PC-9 (cell line): ENCODE data around the gene FBXO36.

Experiments
- EZH2 ChIP-seq: fragments of 200-600 bp; sonication (generic); IDR thresholded peaks from 2 replicates; pipeline ENCODE4 v1.8.0; 2017; ENCODE audit warnings: antibody characterized with exemption, low read depth
- TF ChIP-seq, protein P1 (sequence below): fragments of 200-600 bp; sonication (generic); conservative IDR thresholded peaks from 2 replicates; pipeline ENCODE4 v1.6.1; 2017; ENCODE audit warnings: mixed run types, antibody characterized with exemption, mild to moderate bottlenecking, moderate library complexity

DNA sequence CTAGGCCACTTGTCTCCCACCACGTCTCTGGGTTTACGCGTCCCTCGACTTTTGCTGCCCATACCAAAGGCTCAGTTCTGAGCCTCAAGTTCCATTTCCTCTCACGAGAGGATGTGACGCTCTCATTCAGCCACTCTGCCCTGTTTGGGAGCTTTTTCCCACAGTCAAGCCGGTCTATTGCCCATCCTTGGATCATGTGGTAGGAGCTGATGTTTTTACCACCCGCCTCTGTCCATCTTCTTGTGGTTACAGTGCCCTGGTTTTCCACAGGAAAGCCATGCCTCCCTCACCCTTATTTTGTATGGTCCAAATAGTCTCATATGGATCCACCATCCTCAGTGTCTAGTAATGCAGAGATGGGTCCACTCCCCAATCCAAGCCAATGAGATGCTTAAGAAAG lies 20.4 kb downstream of the FBXO36 start:
- TF ChIP-seq, protein P1, sequence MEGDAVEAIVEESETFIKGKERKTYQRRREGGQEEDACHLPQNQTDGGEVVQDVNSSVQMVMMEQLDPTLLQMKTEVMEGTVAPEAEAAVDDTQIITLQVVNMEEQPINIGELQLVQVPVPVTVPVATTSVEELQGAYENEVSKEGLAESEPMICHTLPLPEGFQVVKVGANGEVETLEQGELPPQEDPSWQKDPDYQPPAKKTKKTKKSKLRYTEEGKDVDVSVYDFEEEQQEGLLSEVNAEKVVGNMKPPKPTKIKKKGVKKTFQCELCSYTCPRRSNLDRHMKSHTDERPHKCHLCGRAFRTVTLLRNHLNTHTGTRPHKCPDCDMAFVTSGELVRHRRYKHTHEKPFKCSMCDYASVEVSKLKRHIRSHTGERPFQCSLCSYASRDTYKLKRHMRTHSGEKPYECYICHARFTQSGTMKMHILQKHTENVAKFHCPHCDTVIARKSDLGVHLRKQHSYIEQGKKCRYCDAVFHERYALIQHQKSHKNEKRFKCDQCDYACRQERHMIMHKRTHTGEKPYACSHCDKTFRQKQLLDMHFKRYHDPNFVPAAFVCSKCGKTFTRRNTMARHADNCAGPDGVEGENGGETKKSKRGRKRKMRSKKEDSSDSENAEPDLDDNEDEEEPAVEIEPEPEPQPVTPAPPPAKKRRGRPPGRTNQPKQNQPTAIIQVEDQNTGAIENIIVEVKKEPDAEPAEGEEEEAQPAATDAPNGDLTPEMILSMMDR, result no peak
- TF ChIP-seq EZH2, result no peak
